Panc1 (cell line): ENCODE data around the gene ATP5F1D. TPM values are rescaled to one million over a fixed set of nuclear protein-coding genes. Genes with fewer than 3 reads are reported as not detected.
A peak's percentile ranks its signal among the peaks of the same experiment; 100 is the strongest.

Experiments
- ATAC-seq: fragments of 200-7000 bp; cut with Tn5 transposase; 2 replicates; pipeline ENCODE4 v1.9.1; 2020; ENCODE audit warnings: mild to moderate bottlenecking, moderate library complexity
- BruUV-seq: library from RNA; stranded (reverse); fragments of 400-500 nt; replicated peaks from 2 replicates; lab custom pipeline; 2021; lab: Mats Ljungman, UMichigan
- CTCF ChIA-PET: fragments of 300-600 bp; sonication (Branson Sonifier 250); formaldehyde crosslinking; loops from one replicate; lab custom pipeline; 2022; ENCODE audit warnings: antibody characterized with exemption; lab: Charles Lee
- POLR2A ChIA-PET: fragments of 300-600 bp; sonication (Branson Sonifier 250); formaldehyde crosslinking; loops from one replicate; lab custom pipeline; 2022; ENCODE audit warnings: antibody characterized with exemption; lab: Charles Lee
- DNase-seq: peaks from one replicate; pipeline ENCODE4 v3.0.0-alpha.2; 2010; ENCODE audit warnings: low read depth, low spot score
- H3K27ac ChIP-seq: 2 replicates; pipeline ENCODE4 v1.5.1; 2011; ENCODE audit warnings: mild to moderate bottlenecking, low read length, inconsistent platforms
- H3K27me3 ChIP-seq: fragments of 200-500 bp; sonication (Bioruptor generic); 2 replicates; pipeline ENCODE4 v1.6.0; 2014; ENCODE audit warnings: low read length, inconsistent platforms; ENCODE audit not compliant: control insufficient read depth, insufficient read depth
- H3K36me3 ChIP-seq: fragments of 200-500 bp; sonication (Bioruptor generic); 2 replicates; pipeline ENCODE4 v1.5.1; 2014; ENCODE audit warnings: inconsistent platforms, mild to moderate bottlenecking, low read length, moderate library complexity; ENCODE audit not compliant: control insufficient read depth, insufficient read depth
- H3K4me1 ChIP-seq: 2 replicates; pipeline ENCODE4 v1.5.1; 2011; ENCODE audit warnings: inconsistent platforms, mild to moderate bottlenecking, low read length, moderate library complexity; ENCODE audit not compliant: control insufficient read depth, insufficient read depth
- H3K4me3 ChIP-seq, 2 experiments: 2 replicates each; pipeline ENCODE4 v1.5.1; 2011 to 2012; ENCODE audit warnings: low read depth in 2 of 2, low read length in 2 of 2, mild to moderate bottlenecking in 2 of 2, inconsistent platforms in 1 of 2, moderate library complexity in 1 of 2
- H3K9me3 ChIP-seq: fragments of 200-500 bp; sonication (Bioruptor generic); 2 replicates; pipeline ENCODE4 v1.5.1; 2014; ENCODE audit warnings: low read depth, mild to moderate bottlenecking, inconsistent platforms, low read length, moderate library complexity; ENCODE audit not compliant: control insufficient read depth, insufficient read depth
- POLR2AphosphoS5 ChIP-seq: IDR thresholded peaks from 2 replicates; pipeline ENCODE4 v1.6.1; 2012; ENCODE audit warnings: mild to moderate bottlenecking, low read depth, low read length, moderate library complexity
- REST ChIP-seq, 2 experiments: IDR thresholded peaks; 2 replicates each; pipeline ENCODE4 v1.6.1; 2011 to 2012; ENCODE audit warnings: low read depth in 2 of 2, control low read depth in 1 of 2, low read length in 1 of 2, mild to moderate bottlenecking in 1 of 2, moderate library complexity in 1 of 2; ENCODE audit not compliant: insufficient read depth in 1 of 2
- SIN3A ChIP-seq: IDR thresholded peaks from 2 replicates; pipeline ENCODE4 v1.6.1; 2012; ENCODE audit warnings: low read depth, mild to moderate bottlenecking, low read length, moderate library complexity, borderline replicate concordance; ENCODE audit not compliant: insufficient read depth
- TCF7L2 ChIP-seq: IDR thresholded peaks from 2 replicates; pipeline ENCODE4 v1.6.1; 2011; ENCODE audit warnings: mild to moderate bottlenecking, low read depth, low read length, inconsistent platforms
- in situ Hi-C: cut with HindIII; loops from 2 replicates; pipeline ENCODE4 v1.10.0; 2016; ENCODE audit warnings: low sequenced_read_pairs, low pct_unique_long_range_greater_than_20kb
- intact Hi-C: fragments of 100-400 bp; cut with micrococcal nuclease; formaldehyde crosslinking; loops from one replicate; pipeline ENCODE4 v1.10.0; 2022; ENCODE audit not compliant: unreplicated experiment
- total RNA-seq: library from RNA; stranded (reverse); gene quantifications from one replicate; pipeline ENCODE4 v1.2.1, GENCODE V29; 2021; ENCODE audit not compliant: unreplicated experiment
- TF ChIP-seq, protein P1 (sequence below): fragments of 450-650 bp; IDR thresholded peaks from 2 replicates; pipeline ENCODE4 v1.5.1; 2017; ENCODE audit warnings: mild to moderate bottlenecking

The ATP5F1D gene
- total RNA-seq, 1 experiment from 2014 or later = 218 TPM

GRCh38 chr19:1211494-1212234, 29.9 kb upstream of the ATP5F1D start:
- DNase-seq = no peak
- POLR2A ChIA-PET = interaction anchor here (0.6 kb wide), 1 partner anchor 930 kb away, joined by 4 read pairs; no protein-coding TSS in a partner anchor
- Histone ChIP-seq H3K4me3 (no peak overlapping the region), H3K9me3 (no peaks in the 10 kb centered on the region), H3K4me1 (peaks cover 53% of the 10 kb centered on the region), H3K27ac (peak overlapping the region; percentile 39; the same call in 1 of the 2 replicates), H3K27me3 (no peaks in the 10 kb centered on the region), H3K36me3 (no peaks in the 10 kb centered on the region; the same call in 1 of the 2 replicates)
- intact Hi-C loops = no loop called here
- CTCF ChIA-PET = interaction anchor here (0.6 kb wide), 1 partner anchor 24 kb away, joined by 3 read pairs; no protein-coding TSS in a partner anchor
- ATAC-seq = no peak
- in situ Hi-C loops = no loop called here
- no TSS peak for BruUV-seq
- no peak for TF ChIP-seq SIN3A
- TF ChIP-seq TCF7L2 = no peak
- TF ChIP-seq POLR2AphosphoS5 = no peak
- TF ChIP-seq, protein P1, sequence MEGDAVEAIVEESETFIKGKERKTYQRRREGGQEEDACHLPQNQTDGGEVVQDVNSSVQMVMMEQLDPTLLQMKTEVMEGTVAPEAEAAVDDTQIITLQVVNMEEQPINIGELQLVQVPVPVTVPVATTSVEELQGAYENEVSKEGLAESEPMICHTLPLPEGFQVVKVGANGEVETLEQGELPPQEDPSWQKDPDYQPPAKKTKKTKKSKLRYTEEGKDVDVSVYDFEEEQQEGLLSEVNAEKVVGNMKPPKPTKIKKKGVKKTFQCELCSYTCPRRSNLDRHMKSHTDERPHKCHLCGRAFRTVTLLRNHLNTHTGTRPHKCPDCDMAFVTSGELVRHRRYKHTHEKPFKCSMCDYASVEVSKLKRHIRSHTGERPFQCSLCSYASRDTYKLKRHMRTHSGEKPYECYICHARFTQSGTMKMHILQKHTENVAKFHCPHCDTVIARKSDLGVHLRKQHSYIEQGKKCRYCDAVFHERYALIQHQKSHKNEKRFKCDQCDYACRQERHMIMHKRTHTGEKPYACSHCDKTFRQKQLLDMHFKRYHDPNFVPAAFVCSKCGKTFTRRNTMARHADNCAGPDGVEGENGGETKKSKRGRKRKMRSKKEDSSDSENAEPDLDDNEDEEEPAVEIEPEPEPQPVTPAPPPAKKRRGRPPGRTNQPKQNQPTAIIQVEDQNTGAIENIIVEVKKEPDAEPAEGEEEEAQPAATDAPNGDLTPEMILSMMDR = no peak
- no peak for TF ChIP-seq REST (IDR thresholded peaks at IDR 0.05; ENCODE audit: insufficient read depth in 1 of 2, low read depth in 2 of 2, low read length in 1 of 2)

DNA sequence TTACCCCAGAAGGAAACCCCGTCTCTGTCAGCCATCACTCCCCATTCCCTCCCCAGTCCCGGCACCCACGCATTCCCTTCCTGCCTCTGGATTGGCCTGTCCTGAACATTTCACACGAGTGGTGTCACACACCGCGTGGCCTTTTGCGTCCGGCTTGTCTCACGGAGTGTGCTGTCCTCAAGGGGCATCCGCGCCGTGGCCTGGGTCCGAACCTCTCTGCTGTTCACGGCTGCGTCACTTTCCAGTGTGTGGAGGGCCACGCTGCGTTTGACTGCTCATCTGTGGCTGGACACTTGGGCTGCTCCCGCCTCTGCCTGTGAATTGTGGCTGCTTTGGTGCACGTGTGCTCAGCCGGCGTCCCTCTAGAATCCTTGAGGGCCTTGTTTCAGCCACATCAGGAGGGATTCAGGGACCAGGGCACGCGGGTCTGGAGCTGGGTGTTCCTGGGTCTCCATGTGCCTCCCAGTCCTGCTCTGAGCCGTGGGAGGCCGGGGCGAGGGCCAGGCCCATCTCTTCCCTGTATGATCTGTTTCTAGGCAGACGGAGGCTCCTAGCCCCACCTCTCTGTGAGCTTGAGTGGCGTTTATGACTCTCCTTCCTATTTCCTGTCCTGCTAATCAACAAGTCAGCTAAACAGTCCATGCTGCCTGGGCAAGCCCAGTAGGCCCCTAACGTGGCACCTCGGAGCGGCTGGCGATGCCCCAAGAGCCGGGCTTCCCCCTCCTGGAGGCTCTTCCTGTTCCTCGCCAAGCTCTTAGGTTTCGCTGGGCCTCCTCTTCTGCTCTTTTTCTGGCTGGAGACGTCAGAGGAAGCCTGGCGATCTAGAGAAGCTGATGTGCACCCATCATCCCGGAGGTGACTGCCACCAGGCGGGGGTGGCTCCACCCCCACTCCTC, 27.9 kb upstream of the ATP5F1D start:
- H3K27ac ChIP-seq = peak overlapping the region; percentile 88
- DNase-seq (no peak), ATAC-seq (peak; percentile 59)
- intact Hi-C loops (no loop called here), in situ Hi-C loops (no loop called here)
- no peaks in the 10 kb centered on the region for H3K9me3 ChIP-seq
- no peaks in the 10 kb centered on the region for H3K27me3 ChIP-seq
- H3K4me3 ChIP-seq = peak overlapping the region in 1 of 2 experiments; percentile 26; a peak in 2 of 4 replicates
- H3K36me3 ChIP-seq = no peaks in the 10 kb centered on the region; the same call in 1 of the 2 replicates
- ChIA-PET POLR2A (no interaction called here), CTCF (no interaction called here)
- peaks cover 59% of the 10 kb centered on the region for H3K4me1 ChIP-seq
- TF ChIP-seq SIN3A = no peak
- no peak for TF ChIP-seq REST (IDR thresholded peaks at IDR 0.05; ENCODE audit: insufficient read depth in 1 of 2, low read depth in 2 of 2, low read length in 1 of 2)
- TF ChIP-seq TCF7L2 = no peak
- BruUV-seq = no TSS peak
